K562 (cell line): ENCODE data around the gene PSMD7. TPM values are rescaled to one million over a fixed set of nuclear protein-coding genes. Genes with fewer than 3 reads are reported as not detected.

Experiments used
- ATF7 ChIP-seq: fragments of 450-650 bp; IDR thresholded peaks from 2 replicates; pipeline ENCODE4 v1.7.1; 2014; ENCODE audit warnings: mild to moderate bottlenecking, moderate library complexity
- C11orf30 ChIP-seq: fragments of 450-650 bp; IDR thresholded peaks from 2 replicates; pipeline ENCODE4 v1.6.1; 2016; ENCODE audit warnings: low read depth, mild to moderate bottlenecking
- CCNT2 ChIP-seq: IDR thresholded peaks from 2 replicates; pipeline ENCODE4 v1.6.1; 2011; ENCODE audit warnings: borderline replicate concordance, low read depth, mild to moderate bottlenecking, moderate library complexity, mixed read lengths, low read length; ENCODE audit not compliant: insufficient read length; ENCODE audit errors: extremely low read depth
- CHAMP1 ChIP-seq: fragments of 450-650 bp; IDR thresholded peaks from 2 replicates; pipeline ENCODE4 v1.6.1; 2016; ENCODE audit warnings: mild to moderate bottlenecking
- CHD1 ChIP-seq: fragments of 200-600 bp; sonication (generic); IDR thresholded peaks from one replicate; pipeline ENCODE4 v1.6.1; 2012; ENCODE audit warnings: mild to moderate bottlenecking, moderate library complexity, low read length, inconsistent platforms
- CREM ChIP-seq: IDR thresholded peaks from 2 replicates; pipeline ENCODE4 v1.6.1; 2014; ENCODE audit warnings: antibody characterized with exemption, low read depth
- DACH1 ChIP-seq: fragments of 450-650 bp; IDR thresholded peaks from 2 replicates; pipeline ENCODE4 v1.6.1; 2018; ENCODE audit not compliant: partially characterized antibody
- HIVEP1 ChIP-seq: fragments of 250-450 bp; sonication (Bioruptor Pico); IDR thresholded peaks from 2 replicates; pipeline ENCODE4 v1.4.0; 2020; ENCODE audit warnings: mild to moderate bottlenecking
- HNRNPK ChIP-seq: fragments of 200-400 bp; formaldehyde crosslinking; IDR thresholded peaks from one replicate; pipeline ENCODE4 v1.6.1; 2018; ENCODE audit warnings: mild to moderate bottlenecking, low read depth, low read length; ENCODE audit not compliant: poor library complexity, severe bottlenecking
- IFI16 ChIP-seq: fragments of 250-450 bp; sonication (Bioruptor Pico); IDR thresholded peaks from 2 replicates; pipeline ENCODE4 v2.1.2; 2022; ENCODE audit warnings: mild to moderate bottlenecking, inconsistent platforms
- LCOR ChIP-seq: sonication (generic); formaldehyde crosslinking; IDR thresholded peaks from 2 replicates; pipeline ENCODE4 v1.8.0; 2022; ENCODE audit warnings: mild to moderate bottlenecking, missing genetic modification reagents
- MAFK ChIP-seq: IDR thresholded peaks from 2 replicates; pipeline ENCODE4 v1.6.1; 2011; ENCODE audit warnings: low read length, improper control_type of control experiment
- MECOM ChIP-seq: fragments of 250-450 bp; sonication (Bioruptor Pico); IDR thresholded peaks from 2 replicates; pipeline ENCODE4 v1.8.0; 2022; ENCODE audit warnings: inconsistent platforms
- NFXL1 ChIP-seq: fragments of 450-650 bp; formaldehyde crosslinking; IDR thresholded peaks from 2 replicates; pipeline ENCODE4 v1.4.0; 2021; ENCODE audit warnings: mild to moderate bottlenecking
- NRF1 ChIP-seq, 2 experiments: fragments of 450-650 bp; IDR thresholded peaks in 1 of 2; conservative IDR thresholded peaks in 1 of 2; 2 replicates each; pipeline ENCODE4 v1.6.1; 2014; ENCODE audit warnings: mild to moderate bottlenecking in 2 of 2
- PTBP1 ChIP-seq: fragments of 200-400 bp; formaldehyde crosslinking; IDR thresholded peaks from 2 replicates; pipeline ENCODE4 v1.6.1; 2017; ENCODE audit warnings: low read depth, low read length
- RNF2 ChIP-seq: sonication (generic); IDR thresholded peaks from 2 replicates; pipeline ENCODE4 v1.6.1; 2016
- SUPT5H ChIP-seq: fragments of 450-650 bp; IDR thresholded peaks from 2 replicates; pipeline ENCODE4 v1.6.1; 2016
- TCF7 ChIP-seq: sonication (generic); IDR thresholded peaks from 2 replicates; pipeline ENCODE4 v1.6.1; 2016; ENCODE audit warnings: antibody characterized with exemption, borderline replicate concordance
- TEAD4 ChIP-seq, 2 experiments: sonication (generic) in 1 of 2; formaldehyde crosslinking in 1 of 2; IDR thresholded peaks; 2 replicates each; pipeline versions ENCODE4 v1.6.1 to v1.8.0; 2012 to 2022; ENCODE audit warnings: borderline replicate concordance in 1 of 2, inconsistent platforms in 1 of 2, low read length in 1 of 2, mild to moderate bottlenecking in 1 of 2, missing genetic modification reagents in 1 of 2
- TRIM24 ChIP-seq, 2 experiments: fragments of 450-650 bp; IDR thresholded peaks; 2 replicates each; pipeline ENCODE4 v1.6.1; 2016
- USF2 ChIP-seq: sonication (generic); formaldehyde crosslinking; IDR thresholded peaks from 2 replicates; pipeline ENCODE4 v1.5.0; 2020; ENCODE audit warnings: missing genetic modification reagents
- XRCC3 ChIP-seq: fragments of 450-650 bp; IDR thresholded peaks from 2 replicates; pipeline ENCODE4 v1.6.1; 2017; ENCODE audit warnings: mild to moderate bottlenecking, moderate library complexity
- ZBED1 ChIP-seq: IDR thresholded peaks from 2 replicates; pipeline ENCODE4 v1.6.1; 2014
- ZBTB17 ChIP-seq: fragments of 450-650 bp; formaldehyde crosslinking; IDR thresholded peaks from 2 replicates; pipeline ENCODE4 v1.4.0; 2020; ENCODE audit warnings: mild to moderate bottlenecking
- ZNF253 ChIP-seq: fragments of 250-450 bp; sonication (Bioruptor Pico); conservative IDR thresholded peaks from 2 replicates; pipeline ENCODE4 v1.6.1; 2021; ENCODE audit warnings: mild to moderate bottlenecking
- ZNF384 ChIP-seq: IDR thresholded peaks from 2 replicates; pipeline ENCODE4 v1.6.1; 2012; ENCODE audit warnings: low read depth, low read length, improper control_type of control experiment
- ZNF507 ChIP-seq: conservative IDR thresholded peaks from 2 replicates; pipeline ENCODE4 v1.6.1; 2017; ENCODE audit warnings: missing genetic modification characterization, missing compliant biosample characterization
- ZNF696 ChIP-seq: fragments of 250-450 bp; sonication (Bioruptor Pico); conservative IDR thresholded peaks from 2 replicates; pipeline ENCODE4 v1.4.0; 2020; ENCODE audit warnings: mild to moderate bottlenecking, moderate library complexity
- ZNF75A ChIP-seq: fragments of 450-650 bp; formaldehyde crosslinking; IDR thresholded peaks from 2 replicates; pipeline ENCODE4 v1.4.0; 2020; ENCODE audit warnings: mild to moderate bottlenecking
- ZNF830 ChIP-seq: fragments of 250-450 bp; sonication (Bioruptor Pico); IDR thresholded peaks from 2 replicates; pipeline ENCODE4 v1.5.0; 2021; ENCODE audit warnings: mild to moderate bottlenecking
- polyA plus RNA-seq, 8 experiments: library from polyadenylated mRNA; depleted of rRNA in 4 of 8; stranded (reverse) in 5 of 8; unstranded in 3 of 8; fragments of >200 nt; fragmentation: Nextera tagmentation in 2 of 8; fragmentation: Illumina TruSeq in 1 of 8; extraction: Ambion mirVana in 2 of 8; extraction: Trizol in 1 of 8; gene quantifications; 2 replicates each; pipeline versions ENCODE4 v1.2.1 to v1.2.3, GENCODE V29; 2011 to 2014; ENCODE audit warnings: inconsistent platforms in 1 of 8, missing spikeins in 1 of 8
- total RNA-seq, 7 experiments: library from RNA; depleted of rRNA in 6 of 7; stranded (reverse); fragments of >200 nt in 6 of 7; fragmentation: Illumina TruSeq in 2 of 7; extraction: Trizol in 2 of 7; gene quantifications; 2 replicates each; pipeline versions ENCODE4 v1.2.1 to v1.2.3, GENCODE V29; 2011 to 2021; ENCODE audit warnings: low replicate concordance in 1 of 7

PSMD7 gene
- total and polyA plus RNA-seq, 9 of the 15 experiments (the other 6 are each of a cell fraction or from before 2014, with no cell fraction given) = 100 to 226 (median 156) TPM

GRCh38 chr16:74296432-74297144, at the start of gene PSMD7 (continued):
- no peak for TF ChIP-seq CHAMP1
- no peak for TF ChIP-seq PTBP1
- TF ChIP-seq TEAD4 (IDR thresholded peaks at IDR 0.05; ENCODE audit: low read length) = no peak
- no peak for TF ChIP-seq TEAD4 (CRISPR knock-in tag; IDR thresholded peaks at IDR 0.05; ENCODE audit: borderline replicate concordance)
- no peak for TF ChIP-seq HNRNPK
- no peak for TF ChIP-seq NFXL1
- TF ChIP-seq ZNF75A = no peak
- TF ChIP-seq CHD1 = no peak
- no peak for TF ChIP-seq CCNT2
- peak; percentile 88 for TF ChIP-seq RNF2
- TF ChIP-seq ZNF830 = no peak
- peak; percentile 66; the same call in 1 of the 2 replicates for TF ChIP-seq MAFK
- TF ChIP-seq XRCC3 = no peak
- peak; percentile 82; the same call in 1 of the 2 replicates for TF ChIP-seq ATF7
- TF ChIP-seq NRF1 (conservative IDR thresholded peaks at IDR 0.05 in 1 of 2, IDR thresholded peaks at IDR 0.05 in 1 of 2) = peak; percentile 76 to 80
- TF ChIP-seq TRIM24 (IDR thresholded peaks at IDR 0.05) = 0 out of 4 replicates have a peak, but pooled peaks of 1 of the 2 experiments have one; percentile 9
- no peak for TF ChIP-seq HIVEP1 (CRISPR knock-in tag)
- TF ChIP-seq ZNF696 (CRISPR knock-in tag) = no peak
- 0 out of 2 replicates have a peak, but pooled peaks have one; percentile 2 for TF ChIP-seq ZNF384
- no peak for TF ChIP-seq IFI16 (CRISPR knock-in tag)
- TF ChIP-seq ZNF253 (CRISPR knock-in tag) = no peak
- peak; percentile 83 for TF ChIP-seq CREM
- TF ChIP-seq LCOR (CRISPR knock-in tag) = peak; percentile 95
- no peak for TF ChIP-seq DACH1
- TF ChIP-seq SUPT5H = peak; percentile 98
- TF ChIP-seq USF2 = no peak
- no peak for TF ChIP-seq ZBED1
- no peak for TF ChIP-seq TCF7
- peak; percentile 19; the same call in 1 of the 2 replicates for TF ChIP-seq ZBTB17 (CRISPR knock-in tag)
- TF ChIP-seq ZNF507 (tag) = no peak
- no peak for TF ChIP-seq MECOM (CRISPR knock-in tag)
- TF ChIP-seq C11orf30 = peak; percentile 97
